C4-2B (cell line): ENCODE results near the gene CXCL14.

Experiments used
- CTCF ChIP-seq: fragments of 450-650 bp; conservative IDR thresholded peaks from 2 replicates; pipeline ENCODE4 v1.5.1; 2017; ENCODE audit warnings: mild to moderate bottlenecking
- ZFX ChIP-seq: fragments of 450-650 bp; IDR thresholded peaks from 2 replicates; pipeline ENCODE4 v1.6.1; 2017

GRCh38 chr5:135596157-135596763 lies 17.5 kb upstream of the CXCL14 start:
- no peak for TF ChIP-seq CTCF
- no peak for TF ChIP-seq ZFX
